Astrocyte (in vitro differentiated cells and primary cell): ENCODE data around the gene STRIP1. TPM values are rescaled to one million over a fixed set of nuclear protein-coding genes. Genes with fewer than 3 reads are reported as not detected.

Experiments
- DNase-seq: peaks from one replicate; pipeline ENCODE4 v3.0.0-alpha.2; 2010; ENCODE audit warnings: low read depth
- FAIRE-seq: peaks from 2 replicates; lab custom pipeline; 2011; peaks lifted over from hg19 to GRCh38; lab: Jason Lieb, UNC
- H2AFZ ChIP-seq: 2 replicates; pipeline ENCODE4 v1.6.0; 2012; ENCODE audit warnings: low read depth, low read length, inconsistent platforms
- H3K27ac ChIP-seq: 2 replicates; pipeline ENCODE4 v1.5.1; 2011; ENCODE audit warnings: low read depth, low read length, inconsistent platforms
- H3K27me3 ChIP-seq: 2 replicates; pipeline ENCODE4 v1.6.0; 2011; ENCODE audit warnings: low read length, inconsistent platforms; ENCODE audit not compliant: insufficient read depth
- H3K36me3 ChIP-seq: 2 replicates; pipeline ENCODE4 v1.5.1; 2011; ENCODE audit warnings: low read length, inconsistent platforms; ENCODE audit not compliant: insufficient read depth
- H3K4me1 ChIP-seq: 2 replicates; pipeline ENCODE4 v1.5.1; 2011; ENCODE audit warnings: low read length, inconsistent platforms; ENCODE audit not compliant: insufficient read depth
- H3K4me2 ChIP-seq: 2 replicates; pipeline ENCODE4 v1.6.0; 2012; ENCODE audit warnings: low read length, inconsistent platforms
- H3K4me3 ChIP-seq: 2 replicates; pipeline ENCODE4 v1.5.1; 2011; ENCODE audit warnings: low read depth, mild to moderate bottlenecking, low read length, inconsistent platforms; ENCODE audit not compliant: insufficient read depth
- H3K79me2 ChIP-seq: 2 replicates; pipeline ENCODE4 v1.6.0; 2012; ENCODE audit warnings: mild to moderate bottlenecking, low read length, inconsistent platforms; ENCODE audit not compliant: insufficient read depth
- H3K9ac ChIP-seq: 2 replicates; pipeline ENCODE4 v1.6.0; 2012; ENCODE audit warnings: mild to moderate bottlenecking, low read length, inconsistent platforms
- H3K9me3 ChIP-seq: 2 replicates; pipeline ENCODE4 v1.5.1; 2012; ENCODE audit warnings: low read depth, mild to moderate bottlenecking, low read length, inconsistent platforms; ENCODE audit not compliant: insufficient read depth
- H4K20me1 ChIP-seq: 2 replicates; pipeline ENCODE4 v1.6.0; 2012; ENCODE audit warnings: low read length, inconsistent platforms; ENCODE audit not compliant: insufficient read depth
- H3K27ac Mint-ChIP-seq: one replicate; pipeline ENCODE4 v1.8.0; 2021; ENCODE audit warnings: mild to moderate bottlenecking, mixed read lengths; ENCODE audit not compliant: unreplicated experiment
- H3K27me3 Mint-ChIP-seq: one replicate; pipeline ENCODE4 v1.8.0; 2021; ENCODE audit warnings: low read depth, mixed read lengths; ENCODE audit not compliant: unreplicated experiment
- H3K36me3 Mint-ChIP-seq: one replicate; pipeline ENCODE4 v1.8.0; 2021; ENCODE audit warnings: low read depth, mixed read lengths; ENCODE audit not compliant: unreplicated experiment
- H3K4me1 Mint-ChIP-seq: one replicate; pipeline ENCODE4 v1.8.0; 2021; ENCODE audit warnings: low read depth, mixed read lengths; ENCODE audit not compliant: unreplicated experiment
- H3K4me3 Mint-ChIP-seq: one replicate; pipeline ENCODE4 v1.8.0; 2021; ENCODE audit warnings: mild to moderate bottlenecking, moderate library complexity, mixed read lengths; ENCODE audit not compliant: unreplicated experiment
- H3K9me3 Mint-ChIP-seq: one replicate; pipeline ENCODE4 v1.8.0; 2021; ENCODE audit warnings: mild to moderate bottlenecking, mixed read lengths; ENCODE audit not compliant: unreplicated experiment
- CTCF ChIP-seq: IDR thresholded peaks from 2 replicates; pipeline ENCODE4 v1.5.1; 2011; ENCODE audit warnings: low read depth, mild to moderate bottlenecking, inconsistent platforms, low read length, moderate library complexity; ENCODE audit not compliant: insufficient read depth
- EZH2 ChIP-seq: IDR thresholded peaks from 2 replicates; pipeline ENCODE4 v1.6.1; 2012; ENCODE audit warnings: mild to moderate bottlenecking, low read length, inconsistent platforms; ENCODE audit not compliant: insufficient read depth
- total RNA-seq: library from RNA; stranded (reverse); gene quantifications from 2 replicates; pipeline ENCODE4 v1.2.1, GENCODE V29; 2021

STRIP1 gene
- total RNA-seq, 1 donor from 2014 or later, result 40.8 TPM

- no peak overlapping the region for H2AFZ ChIP-seq
These were observed 33.1 kb downstream of the STRIP1 start for GRCh38 chr1:110067479-110067892.

GRCh38 chr1:110067893-110068645, 33.6 kb downstream of the STRIP1 start:
- no peak for FAIRE-seq
- no peak overlapping the region for H3K4me2 ChIP-seq
- Mint-ChIP-seq H3K9me3 (peaks cover 10% of the 10 kb centered on the region), H3K4me1 (peaks cover 2% of the 10 kb centered on the region), H3K4me3 (no peak overlapping the region), H3K36me3 (peaks cover 5% of the 10 kb centered on the region), H3K27ac (peak overlapping the region; percentile 75), H3K27me3 (peaks cover 80% of the 10 kb centered on the region)
- no peak for DNase-seq
- TF ChIP-seq CTCF (no peak), EZH2 (peak; percentile 2)
- H3K4me3 ChIP-seq, result no peak overlapping the region
- no peak overlapping the region for H3K9ac ChIP-seq
- H3K27ac ChIP-seq, result no peak overlapping the region
- H4K20me1 ChIP-seq, result peaks cover 24% of the 10 kb centered on the region
- H3K36me3 ChIP-seq, result no peaks in the 10 kb centered on the region
- H3K79me2 ChIP-seq, result no peaks in the 10 kb centered on the region
- no peaks in the 10 kb centered on the region for H3K4me1 ChIP-seq
- peaks cover 8% of the 10 kb centered on the region for H3K9me3 ChIP-seq
- no peak overlapping the region for H2AFZ ChIP-seq
- H3K27me3 ChIP-seq, result peaks cover 64% of the 10 kb centered on the region

More at GRCh38 chr1:110067479-110067892, 33.1 kb downstream of the STRIP1 start:
- Histone ChIP-seq H3K36me3 (no peaks in the 10 kb centered on the region), H3K4me1 (no peaks in the 10 kb centered on the region), H4K20me1 (peaks cover 24% of the 10 kb centered on the region), H3K9me3 (peaks cover 8% of the 10 kb centered on the region), H3K79me2 (no peaks in the 10 kb centered on the region), H3K4me2 (no peak overlapping the region), H3K27ac (no peak overlapping the region), H3K4me3 (no peak overlapping the region), H3K27me3 (peaks cover 59% of the 10 kb centered on the region), H3K9ac (no peak overlapping the region)
- peaks cover 5% of the 10 kb centered on the region for H3K36me3 Mint-ChIP-seq
- TF ChIP-seq CTCF, result no peak
- TF ChIP-seq EZH2, result peak; percentile 19
- H3K9me3 Mint-ChIP-seq, result peaks cover 10% of the 10 kb centered on the region
- peaks cover 7% of the 10 kb centered on the region for H3K4me1 Mint-ChIP-seq
- DNase-seq (no peak), FAIRE-seq (no peak)
- peaks cover 74% of the 10 kb centered on the region for H3K27me3 Mint-ChIP-seq
- H3K4me3 Mint-ChIP-seq, result no peak overlapping the region
- H3K27ac Mint-ChIP-seq, result no peak overlapping the region
